Amygdala (tissue), 56 donors: ENCODE results near the gene TBC1D5.
"Not testable (repeated sequence)": the region's sequence is repeated elsewhere in the genome, so short reads cannot be mapped to it uniquely, and the experiment has no call there.

Experiments used
- DNase-seq, 56 donors: peaks; one replicate each; lab custom pipeline; 2025; lab: John Stamatoyannopoulos, UW

The TBC1D5 gene

DNA sequence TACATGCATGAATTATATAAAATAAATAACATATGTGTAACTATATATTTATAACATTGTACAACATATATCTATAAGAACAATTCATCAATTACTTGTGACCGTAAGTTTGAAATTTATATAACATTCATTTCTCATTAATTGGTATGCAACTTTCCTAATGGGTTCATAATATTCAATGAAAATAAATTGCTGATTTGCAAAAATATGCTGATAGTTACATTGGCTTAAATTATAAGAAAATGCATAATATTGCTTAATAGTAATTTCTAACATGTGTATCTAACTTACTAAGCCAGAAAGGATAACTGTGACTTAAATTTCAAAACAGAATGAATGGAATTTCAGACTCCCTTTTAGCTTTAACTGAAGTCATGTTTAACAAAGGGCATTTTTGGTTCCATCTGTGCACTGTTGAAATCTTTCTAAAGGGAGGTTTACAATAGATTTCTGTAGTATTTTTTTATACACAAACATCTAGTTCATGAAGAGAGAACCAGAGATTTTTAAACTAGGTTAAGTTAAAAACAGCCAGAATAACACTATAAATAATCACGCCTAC, 310.9 kb downstream of the TBC1D5 start:
- DNase-seq, result no peak

DNA sequence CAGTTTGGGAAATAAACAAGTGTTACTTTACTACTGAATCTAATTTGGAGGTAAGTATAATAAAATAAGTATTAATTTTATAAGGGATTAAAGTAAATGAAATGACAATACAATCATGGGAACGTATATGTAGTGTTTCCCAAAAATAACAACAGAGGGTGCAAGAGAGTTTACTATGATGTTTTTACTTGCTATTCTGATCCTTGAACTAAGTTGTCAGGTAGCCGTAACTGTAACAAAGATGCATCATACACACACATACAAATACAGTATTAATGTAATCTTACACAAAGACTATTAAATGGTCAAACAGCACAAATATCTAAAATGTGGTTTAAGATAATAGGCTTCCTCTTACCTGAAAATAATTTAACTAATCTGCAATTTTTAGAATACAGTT, 311.4 kb downstream of the TBC1D5 start:
- peak in 1 of 56 donors; percentile 11 for DNase-seq

DNA sequence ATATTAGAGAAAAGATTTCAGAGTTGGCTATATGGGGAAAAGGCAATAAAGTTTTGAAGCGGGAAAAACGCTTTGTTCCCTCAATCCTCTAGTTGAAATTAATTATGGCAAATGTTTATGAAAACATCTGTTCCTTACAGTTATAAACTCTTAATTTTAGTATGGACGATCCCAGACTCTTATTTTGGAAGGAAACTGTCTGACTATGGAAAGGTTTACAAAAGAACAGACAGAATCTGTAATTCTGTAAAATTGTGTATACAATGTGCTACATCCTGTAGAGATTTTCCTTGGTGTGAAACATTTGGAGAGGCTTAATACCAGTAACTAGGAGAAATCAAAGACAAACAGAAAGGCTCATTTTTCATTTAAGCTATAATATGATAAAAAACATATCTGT, 311.8 kb downstream of the TBC1D5 start:
- DNase-seq, result no peak

DNA sequence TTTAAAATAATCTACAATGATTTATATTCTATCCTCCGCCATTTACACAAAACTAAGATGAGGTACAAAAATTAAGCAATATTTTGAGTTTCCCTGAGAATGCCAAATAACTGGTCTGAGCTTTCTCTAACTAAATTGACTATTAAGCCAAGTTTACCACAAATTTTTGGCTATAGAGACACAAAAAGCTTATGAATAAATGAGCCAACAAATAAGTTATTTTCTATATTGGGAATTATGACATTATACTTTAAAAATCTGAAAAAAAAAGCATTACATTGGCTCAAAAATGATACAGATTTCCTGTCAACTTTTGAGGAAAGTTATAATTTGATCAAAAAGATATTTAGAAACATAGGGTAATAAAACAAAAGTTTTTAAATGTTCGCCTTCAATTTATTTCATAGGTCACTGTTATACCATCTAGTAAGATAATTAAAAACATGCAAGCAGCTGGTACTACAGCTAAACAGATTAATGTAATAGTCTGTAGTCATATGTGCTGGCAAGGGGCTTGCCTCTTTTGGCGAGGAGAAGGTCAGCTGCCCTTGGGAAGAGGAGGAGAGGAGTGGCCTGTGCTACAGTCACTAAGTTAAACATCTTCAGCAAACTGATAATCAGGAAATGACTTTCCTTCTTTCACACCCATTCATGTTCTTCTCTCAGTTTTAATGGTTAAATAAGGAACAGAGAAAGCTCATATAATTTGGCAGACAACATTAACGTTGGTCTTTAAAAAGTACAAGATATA, 318.5 kb downstream of the TBC1D5 start:
- DNase-seq, result no peak

DNA sequence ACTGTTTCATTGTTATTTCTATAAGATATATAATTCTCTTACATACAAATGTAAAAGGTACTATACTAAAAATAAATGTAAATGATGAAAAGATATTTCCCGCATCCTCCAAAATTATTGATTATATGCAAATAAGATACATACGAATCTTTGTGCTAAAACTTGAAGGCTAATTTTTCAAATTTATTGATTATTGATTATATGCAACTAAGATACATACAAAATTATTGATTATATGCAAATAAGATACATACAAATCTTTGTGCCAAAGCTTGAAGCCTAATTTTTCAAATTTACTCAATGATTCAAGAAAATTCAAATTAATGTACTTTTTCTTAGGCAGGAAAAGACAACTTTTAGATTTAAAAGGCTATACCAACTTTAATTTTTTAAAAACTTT, 319.8 kb downstream of the TBC1D5 start:
- no peak for DNase-seq

DNA sequence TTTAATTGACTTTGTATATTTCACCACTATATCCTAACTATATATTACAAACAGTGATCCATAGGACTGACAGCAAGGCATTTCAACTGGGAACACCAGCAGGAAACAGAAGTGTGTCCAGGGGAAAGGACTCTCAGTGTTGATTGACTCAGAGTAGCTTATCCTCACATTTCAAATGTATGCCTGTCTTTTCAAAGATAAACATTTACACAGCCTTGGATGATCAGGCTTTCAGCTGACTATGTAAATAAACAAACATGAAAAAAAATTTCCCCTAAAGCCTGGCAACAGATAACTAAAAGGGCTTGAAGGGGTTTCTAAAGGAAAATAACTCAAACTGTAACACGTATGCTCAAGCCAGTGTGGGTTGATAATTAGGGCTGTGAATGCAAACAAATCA, 321.8 kb downstream of the TBC1D5 start:
- no peak for DNase-seq

DNA sequence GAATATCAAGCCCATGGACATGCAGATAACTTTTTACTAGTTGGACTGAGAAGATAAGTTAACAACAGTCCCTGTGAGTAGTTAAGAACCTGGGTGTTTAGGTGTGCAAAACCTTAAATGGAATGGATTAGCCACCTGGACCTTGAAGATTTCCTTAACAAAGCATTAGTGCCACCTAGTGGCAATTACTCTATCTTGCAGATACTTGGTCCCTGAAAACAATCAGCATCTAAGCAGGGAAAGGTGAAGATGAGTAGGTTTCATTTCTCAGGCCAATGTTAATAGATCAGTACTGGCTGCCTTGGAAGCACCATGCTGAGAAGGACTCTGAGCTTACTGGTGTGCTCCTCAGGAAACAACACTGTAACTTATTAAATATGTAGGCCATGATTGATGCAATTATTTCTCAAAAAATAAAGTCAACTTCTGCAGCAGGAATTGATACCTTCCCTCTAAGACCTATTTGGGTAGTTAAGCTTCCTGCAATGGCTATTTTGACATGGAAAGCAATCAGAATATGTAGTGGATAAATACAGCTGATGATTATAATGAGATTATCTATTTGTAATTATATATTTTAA, 329.4 kb downstream of the TBC1D5 start:
- peak in 1 of 56 donors; percentile 3 for DNase-seq

DNA sequence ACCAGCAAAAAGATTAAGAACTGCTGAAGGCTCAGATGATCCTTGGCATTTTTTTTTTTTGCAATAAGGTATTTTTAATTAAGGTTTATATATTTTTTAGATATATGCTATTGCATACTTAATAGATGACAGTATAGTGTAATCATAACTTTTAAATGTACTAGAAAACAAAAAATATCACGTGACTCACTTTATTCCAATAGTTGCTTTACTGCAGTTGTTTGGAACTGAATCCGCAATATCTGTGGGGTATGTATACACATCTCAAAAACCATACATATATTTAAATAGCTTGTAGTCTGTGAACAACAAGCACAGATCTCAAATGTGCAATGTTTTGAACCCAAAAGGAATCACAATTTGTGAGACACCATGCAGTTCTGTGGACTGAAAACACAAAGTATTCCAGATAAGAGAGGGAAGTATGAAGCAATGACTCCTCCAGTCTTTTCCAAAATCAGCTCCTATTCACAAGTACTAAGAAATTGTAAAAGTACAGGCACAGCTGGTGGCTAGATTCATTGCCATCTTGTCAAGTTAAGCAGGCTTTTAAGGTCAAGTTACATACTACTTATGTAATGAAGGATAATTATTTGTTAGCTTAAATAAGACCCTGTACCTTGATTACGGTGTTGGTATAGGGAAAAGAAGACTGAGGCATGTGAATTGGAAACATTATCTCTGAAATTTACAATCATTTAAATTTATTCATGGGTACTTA, 331.1 kb downstream of the TBC1D5 start:
- DNase-seq, result no peak

DNA sequence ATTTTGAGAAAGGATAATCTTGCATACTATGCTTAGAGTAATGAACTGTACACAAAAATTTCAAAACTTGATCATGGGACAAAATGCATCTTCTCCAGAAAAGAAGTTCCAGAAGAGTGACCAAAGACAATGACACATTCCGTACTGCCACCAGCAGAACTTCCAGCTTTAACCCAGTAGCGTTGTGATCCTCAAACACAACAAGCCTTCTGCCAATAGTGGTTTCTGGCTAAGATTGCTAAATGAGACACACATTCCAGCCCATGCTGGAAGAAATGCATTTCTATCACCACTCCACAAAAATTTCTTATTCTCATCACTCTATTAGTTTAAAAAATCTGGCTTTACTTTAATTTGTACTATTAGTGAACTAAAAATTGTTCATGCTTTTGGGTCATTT, 334.9 kb downstream of the TBC1D5 start:
- DNase-seq, result no peak

DNA sequence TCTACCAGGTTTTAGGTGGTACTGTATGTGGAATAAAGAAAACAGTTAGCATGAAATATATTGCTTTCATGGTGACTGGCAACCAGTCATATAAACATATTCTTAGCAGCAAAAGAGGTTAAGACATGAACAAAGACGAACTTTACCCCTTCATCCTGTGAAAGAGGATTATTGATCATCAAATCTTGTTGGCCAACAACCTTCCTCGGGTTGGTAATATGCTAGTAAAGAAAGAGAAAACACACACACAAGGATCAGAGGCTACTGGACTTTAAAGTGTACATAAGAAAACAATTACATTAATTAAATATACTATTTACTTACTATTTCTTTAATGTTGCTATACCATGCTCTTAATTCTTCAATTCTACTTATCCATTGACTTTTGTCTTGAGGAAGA, 337.9 kb downstream of the TBC1D5 start:
- DNase-seq, result no peak

DNA sequence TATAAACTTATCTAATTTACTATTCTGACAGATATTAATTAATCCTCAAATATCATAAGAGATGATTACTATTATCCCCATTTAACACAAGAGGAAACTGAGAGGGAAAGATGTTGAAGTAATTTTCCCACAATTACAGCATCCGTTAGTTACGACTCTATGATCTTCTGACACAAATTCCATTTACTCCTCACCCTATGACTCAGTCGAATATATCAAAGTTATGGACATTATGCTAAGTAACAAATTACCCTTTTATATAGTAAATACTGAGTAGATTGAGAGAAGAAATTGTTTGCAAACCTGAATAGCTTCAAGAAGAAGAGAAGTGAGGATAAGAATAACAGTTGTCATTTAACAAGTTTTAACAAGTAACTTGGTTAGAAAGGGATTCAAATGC, 340.0 kb downstream of the TBC1D5 start:
- DNase-seq, result no peak

DNA sequence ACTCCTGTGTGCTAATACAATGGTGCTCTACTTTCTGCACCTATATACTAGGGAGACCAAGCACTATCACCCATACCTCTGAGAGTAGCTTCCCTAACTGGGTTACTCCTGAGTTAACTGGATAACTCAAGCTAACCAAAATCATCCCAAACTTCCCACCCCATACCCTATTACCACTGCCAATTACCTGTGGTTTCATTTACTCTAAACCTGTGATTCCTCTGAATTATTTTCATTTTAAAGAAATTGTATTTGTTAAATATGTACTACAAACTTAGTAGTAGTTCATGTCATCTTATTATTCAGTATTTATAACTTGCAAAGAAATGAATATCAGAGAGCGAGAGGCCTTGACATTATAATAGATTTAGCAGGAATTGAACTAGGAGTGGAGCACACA, 340.5 kb downstream of the TBC1D5 start:
- DNase-seq, result no peak

DNA sequence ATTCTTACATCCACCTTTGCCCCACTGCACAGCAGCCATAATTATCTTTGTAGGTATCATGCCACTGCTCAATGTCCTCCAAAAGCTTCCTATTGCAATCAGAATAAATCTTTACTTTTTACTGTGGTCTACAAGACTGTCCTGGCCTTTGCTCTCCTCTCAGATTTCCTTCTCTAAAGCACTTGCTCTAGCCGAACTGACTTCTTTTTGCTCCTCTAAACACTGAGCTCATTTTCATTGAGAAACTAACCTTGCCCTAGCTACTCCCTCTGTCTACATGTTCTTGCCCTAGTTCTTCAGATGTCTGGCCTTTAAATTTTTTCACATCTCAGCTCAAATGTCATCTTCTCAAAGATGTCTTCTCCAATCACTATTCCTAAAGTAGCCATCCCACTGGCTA, 342.8 kb downstream of the TBC1D5 start:
- DNase-seq, result no peak

DNA sequence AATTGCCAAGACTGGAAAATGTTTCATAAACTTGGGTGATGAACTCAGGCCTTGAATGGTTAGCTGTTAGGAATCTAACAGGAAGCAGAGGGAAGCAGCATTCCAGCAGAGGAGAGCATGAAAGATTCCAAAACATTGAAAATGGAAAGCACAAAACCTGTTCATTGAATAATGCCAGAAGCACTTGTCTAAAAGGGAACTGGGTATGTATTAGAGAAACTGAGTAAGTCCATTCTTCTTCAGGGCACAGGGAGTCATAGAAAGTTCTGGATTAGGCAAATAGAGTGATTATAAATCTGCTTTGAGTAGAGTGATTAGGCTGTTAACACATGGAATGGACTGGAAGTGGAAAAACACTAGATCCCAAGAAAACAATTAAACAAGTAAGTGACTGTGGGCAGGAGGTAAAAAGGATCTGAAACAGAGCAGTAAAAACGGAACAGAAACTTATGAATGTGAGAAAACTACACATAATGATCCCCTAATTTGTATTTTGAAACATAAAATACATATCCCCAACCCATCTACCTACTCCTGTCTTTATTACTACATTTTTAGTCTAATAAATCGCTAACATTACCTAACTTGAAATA, 343.4 kb downstream of the TBC1D5 start:
- DNase-seq, result no peak

DNA sequence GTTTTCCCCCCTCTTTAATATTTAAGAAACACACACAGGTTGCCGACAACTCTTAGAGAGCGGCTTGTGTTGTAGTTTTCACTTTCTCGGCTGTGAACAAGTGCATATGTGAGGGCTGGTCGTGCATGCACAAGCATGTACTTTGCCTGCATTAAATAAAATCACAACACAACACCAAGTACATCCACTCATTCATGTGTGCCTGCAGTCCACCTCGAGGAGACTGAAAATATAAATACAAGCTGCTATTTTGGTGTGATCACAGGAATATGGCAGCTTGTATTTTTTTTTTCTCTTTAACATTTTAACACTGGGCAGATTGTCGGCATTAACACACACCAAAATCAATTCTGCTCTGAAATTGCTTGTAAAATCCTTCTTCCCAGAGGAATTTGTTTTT, 346.4 kb downstream of the TBC1D5 start:
- no peak for DNase-seq

DNA sequence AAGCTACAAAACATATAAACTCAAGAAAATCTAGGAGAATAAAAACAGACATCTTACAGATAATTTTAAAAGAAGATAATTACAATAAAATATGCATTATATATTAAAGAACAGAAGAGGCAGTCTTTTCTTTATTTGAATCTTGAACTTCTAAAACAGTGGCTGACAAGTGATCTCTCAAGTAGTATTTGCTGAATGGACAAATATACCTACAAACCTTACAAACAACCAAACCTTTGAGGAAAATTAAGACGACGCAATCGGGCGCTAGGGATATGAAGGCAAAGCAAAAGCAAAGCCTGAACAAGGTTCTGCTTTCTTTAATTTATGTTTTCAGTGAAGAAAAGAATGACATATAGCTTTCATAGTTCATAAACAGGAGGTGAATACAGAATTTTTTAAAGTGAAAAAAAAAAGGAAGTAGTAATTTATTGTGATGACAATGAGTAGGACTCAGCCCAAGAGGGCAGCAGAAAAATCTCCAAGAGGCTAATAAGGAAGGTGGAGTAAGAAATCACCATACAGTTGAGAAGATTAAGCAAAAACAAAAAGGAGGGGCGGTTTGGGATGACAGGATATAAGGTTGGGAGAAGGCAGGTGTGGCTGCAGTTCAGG, 347.8 kb downstream of the TBC1D5 start:
- DNase-seq, result no peak

DNA sequence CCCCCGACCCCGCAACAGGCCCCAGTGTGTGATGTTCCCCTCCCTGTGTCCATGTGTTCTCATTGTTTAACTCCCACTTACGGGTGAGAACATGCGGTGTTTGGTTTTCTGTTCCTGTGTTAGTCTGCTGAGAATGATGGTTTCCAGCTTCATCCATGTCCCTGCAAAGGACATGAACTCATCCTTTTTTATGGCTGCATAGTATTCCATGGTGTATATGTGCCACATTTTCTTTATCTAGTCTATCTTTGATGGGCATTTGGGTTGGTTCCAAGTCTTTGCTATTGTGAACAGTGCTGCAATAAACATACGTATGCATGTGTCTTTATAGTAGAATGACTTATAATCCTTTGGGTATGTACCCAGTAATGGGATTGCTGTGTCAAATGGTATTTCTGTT, 349.9 kb downstream of the TBC1D5 start:
- DNase-seq, result not testable (repeated sequence)

DNA sequence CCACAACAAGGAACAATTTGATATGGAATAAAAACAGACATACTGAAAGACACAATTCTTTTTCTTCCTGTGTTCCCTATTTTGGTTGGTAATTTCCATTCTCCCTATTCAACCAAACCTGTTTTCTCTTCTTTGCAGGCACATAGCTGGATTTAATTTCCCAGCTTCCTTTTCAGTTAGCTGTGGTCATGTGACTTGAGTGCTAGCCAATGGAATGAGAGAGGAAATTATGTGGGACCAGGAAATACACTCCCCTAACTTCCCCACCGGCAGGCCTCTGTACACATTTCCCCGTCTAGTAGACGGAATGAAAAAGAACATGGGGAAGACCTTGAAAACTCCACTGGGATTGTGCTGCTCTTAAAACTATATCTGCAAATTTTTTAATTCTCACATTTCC, 351.6 kb downstream of the TBC1D5 start:
- no peak for DNase-seq

DNA sequence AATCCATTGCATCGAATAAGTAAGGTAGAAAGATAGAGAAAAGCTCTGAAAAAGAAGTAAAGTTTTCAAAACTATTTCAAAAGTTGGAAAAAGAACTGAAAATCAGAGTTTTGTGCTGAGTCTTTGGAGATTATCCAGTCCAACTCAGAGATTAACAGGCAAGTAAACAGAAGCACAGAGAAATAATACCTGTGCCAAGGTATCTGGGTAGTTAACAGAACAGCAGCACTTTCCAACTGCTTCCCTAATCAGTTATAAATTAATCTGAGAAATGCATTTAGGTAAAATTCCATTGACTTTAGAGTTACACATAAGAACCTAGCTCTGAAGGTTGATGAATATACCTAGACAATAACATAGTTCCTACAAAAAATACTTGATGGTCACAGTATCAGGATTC, 355.3 kb downstream of the TBC1D5 start:
- no peak for DNase-seq

DNA sequence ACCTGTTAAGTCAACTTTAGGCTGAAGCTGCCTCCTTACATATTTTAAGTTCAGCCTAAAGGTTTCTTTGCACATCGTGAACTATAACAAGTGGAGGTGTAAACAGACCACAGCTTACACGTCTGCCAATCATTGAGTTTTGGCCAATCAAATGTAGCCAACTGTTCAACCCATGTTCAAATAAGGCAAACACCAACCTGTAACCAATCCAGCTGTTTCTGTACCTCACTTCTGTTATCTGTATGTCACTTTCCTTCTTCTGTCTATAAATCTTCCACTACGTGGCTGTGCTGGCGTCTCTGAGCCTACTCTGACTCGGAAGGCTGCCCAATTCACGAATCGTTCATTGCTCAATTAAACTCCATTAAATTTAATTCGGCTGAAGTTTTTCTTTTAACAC, 356.0 kb downstream of the TBC1D5 start:
- no peak for DNase-seq
